Pancreas (tissue), 10 donors: ENCODE measurements around the gene TTC8. TPM values are rescaled to one million over a fixed set of nuclear protein-coding genes. Genes with fewer than 3 reads are reported as not detected.
"Not testable (repeated sequence)": the region's sequence is repeated elsewhere in the genome, so short reads cannot be mapped to it uniquely, and the experiment has no call there.

ENCODE experiments used
- ATAC-seq, 4 donors: fragments of 200-7000 bp; cut with Tn5 transposase; one replicate each; pipeline versions ENCODE4 v1.8.0 to v1.9.1; 2020; ENCODE audit warnings: mild to moderate bottlenecking in 4 of 4, moderate library complexity in 4 of 4
- DNase-seq, 6 donors: peaks; one replicate each; pipeline ENCODE4 v3.0.0-alpha.2; 2020
- FAIRE-seq: peaks from 2 replicates; lab custom pipeline; 2012; peaks lifted over from hg19 to GRCh38; lab: Jason Lieb, UNC
- H3K27ac ChIP-seq, 4 donors: fragments of 200-600 bp; sonication (generic); 1 replicate in 3 of 4; 2 replicates in 1 of 4; pipeline versions ENCODE4 v1.5.0 to v1.8.0; 2020
- H3K27me3 ChIP-seq, 4 donors: fragments of 200-600 bp; one replicate each; pipeline ENCODE4 v1.8.0; 2021
- H3K36me3 ChIP-seq, 3 donors: fragments of 200-600 bp; sonication (generic) in 1 of 3; one replicate each; pipeline versions ENCODE4 v1.5.0 to v1.8.0; 2020 to 2021
- H3K4me1 ChIP-seq, 3 donors: fragments of 200-600 bp; one replicate each; pipeline ENCODE4 v1.8.0; 2021
- H3K4me3 ChIP-seq, 4 donors: fragments of 200-600 bp; sonication (generic) in 2 of 4; one replicate each; pipeline versions ENCODE4 v1.5.0 to v1.8.0; 2020 to 2021
- H3K9me3 ChIP-seq, 4 donors: fragments of 200-600 bp; one replicate each; pipeline ENCODE4 v1.8.0; 2021
- CTCF ChIP-seq, 4 donors: fragments of 200-600 bp; sonication (generic) in 3 of 4; IDR thresholded peaks; one replicate each; pipeline versions ENCODE4 v1.5.0 to v1.8.0; 2021; ENCODE audit warnings: antibody characterized with exemption in 4 of 4
- WGBS, 2 donors: extraction: QIAGEN DNeasy Blood & Tissue Kit; methylation state at CpG; one replicate each; pipeline ENCODE4 v1.1.7; 2013; 5-methylcytosine and 5-hydroxymethylcytosine counted together
- intact Hi-C, 3 donors: fragments of 100-400 bp; cut with DNase I; formaldehyde crosslinking; loops; one replicate each; pipeline versions ENCODE4 v1.11.1 to v1.14.2; 2022
- polyA plus RNA-seq, 2 donors: library from polyadenylated mRNA; stranded (reverse); fragments of 200-250 nt; gene quantifications; one replicate each; pipeline ENCODE4 v1.2.3, GENCODE V29; 2013
- total RNA-seq, 6 donors: library from RNA; stranded (reverse); fragmentation: NEBNext Ultra II Directional in 4 of 6; extraction: Animal tissue kit (Norgen Biotek cat#: 25700) in 4 of 6; gene quantifications; one replicate each; pipeline versions ENCODE4 v1.2.1 to v1.2.4, GENCODE V29; 2021 to 2023
- donor health status: healthy with polysubstance abuse.
- donor health status: DM: no; HTN: no; CAD: no; lungs with moderate emphysema.
- donor health status: DM: no; HTN: no; CAD: no.
- donor health status: control.
- donor health status: control.
- donor health status: Bipolar disorder and iron deficiency.
- donor health status: DM: yes; HTN: yes; CAD: no.
- donor health status: DM: no; HTN: no; CAD: no.
- donor health status: DM: no; HTN: no; CAD: no.
- donor health status: DM: yes; HTN: yes; CAD: no.

TTC8 gene
- total RNA-seq, result 10 to 100 TPM in 2 of 6 donors, 1 to 10 TPM in 4; 5.9 to 12.7 (median 8.7) TPM
- 10 to 100 TPM; 10.8 to 35.9 TPM for polyA plus RNA-seq

- peak; percentile 26 for FAIRE-seq
- WGBS, 2 donors, result 1% methylated on average over 49 to 50 of the region's 50 CpGs
These were observed at the start of gene TTC8 for GRCh38 chr14:88824314-88825077. Gene TTC8 (plus strand): TSS chr14:88824651. CDS start chr14:88824708, 57 bp downstream.

GRCh38 chr14:88775532-88775931 is 48.9 kb upstream of the TTC8 start:
- no peaks in the 10 kb centered on the region for H3K27me3 ChIP-seq
- H3K4me1 ChIP-seq, result no peaks in the 10 kb centered on the region
- H3K27ac ChIP-seq, result no peak overlapping the region
- H3K9me3 ChIP-seq, result no peaks in the 10 kb centered on the region
- intact Hi-C loops, result no loop called here
- no peak overlapping the region for H3K4me3 ChIP-seq
- FAIRE-seq, result no peak
- DNase-seq, result no peak
- no peaks in the 10 kb centered on the region for H3K36me3 ChIP-seq
- WGBS, 2 donors, result 91 to 92% methylated on average over 3 of the region's 3 CpGs
- TF ChIP-seq CTCF (IDR thresholded peaks at IDR 0.05), result no peak
- ATAC-seq, result no peak

More at GRCh38 chr14:88824314-88825077, at the start of gene TTC8:
- Histone ChIP-seq H3K27ac (peak within 1 kb of the TSS; percentile 86 to 96 (median 92)), H3K27me3 (no peaks in the 10 kb centered on the region), H3K4me3 (peak within 1 kb of the TSS; percentile 42 to 82 (median 63)), H3K4me1 (peaks cover 0 to 18% (median 4%) of the 10 kb centered on the region in 3 donors), H3K9me3 (no peaks in the 10 kb centered on the region), H3K36me3 (no peaks in the 10 kb centered on the region)
- TF ChIP-seq CTCF (IDR thresholded peaks at IDR 0.05), result no peak
- peak; percentile 81 to 93 (median 88) for DNase-seq
- ATAC-seq, result peak; percentile 99 to 100 (median 99)
- intact Hi-C loops, result no loop called here

- Histone ChIP-seq H3K4me1 (no peaks in the 10 kb centered on the region), H3K27ac (no peak overlapping the region), H3K27me3 (no peaks in the 10 kb centered on the region), H3K9me3 (no peaks in the 10 kb centered on the region), H3K36me3 (no peaks in the 10 kb centered on the region), H3K4me3 (no peak overlapping the region)
- FAIRE-seq (no peak), DNase-seq (no peak), ATAC-seq (no peak)
- intact Hi-C loops, result no loop called here
- WGBS, 2 donors, result 72 to 83% methylated on average over 1 of the region's 1 CpG
- TF ChIP-seq CTCF (IDR thresholded peaks at IDR 0.05), result no peak
These were observed 38.5 kb upstream of the TTC8 start for GRCh38 chr14:88785911-88786310.

GRCh38 chr14:88786715-88787114 is 37.7 kb upstream of the TTC8 start:
- Histone ChIP-seq H3K9me3 (no peaks in the 10 kb centered on the region), H3K27ac (no peak overlapping the region), H3K36me3 (no peaks in the 10 kb centered on the region), H3K4me1 (no peaks in the 10 kb centered on the region), H3K4me3 (no peak overlapping the region), H3K27me3 (no peaks in the 10 kb centered on the region)
- no peak for ATAC-seq
- no peak for FAIRE-seq
- no peak for DNase-seq
- 81 to 86% methylated on average over 4 of the region's 4 CpGs for WGBS, 2 donors
- intact Hi-C loops, result no loop called here
- no peak for TF ChIP-seq CTCF (IDR thresholded peaks at IDR 0.05)

GRCh38 chr14:88789573-88789972 is 34.9 kb upstream of the TTC8 start:
- ATAC-seq, H3K4me3 ChIP-seq, FAIRE-seq, H3K9me3 ChIP-seq, H3K27ac ChIP-seq, DNase-seq, H3K4me1 ChIP-seq, H3K27me3 ChIP-seq, intact Hi-C loops, H3K36me3 ChIP-seq: not testable (repeated sequence)
